HG03342 (cell line): ENCODE data around the gene ATP8B3.
"Not testable (repeated sequence)": the region's sequence is repeated elsewhere in the genome, so short reads cannot be mapped to it uniquely, and the experiment has no call there.

Experiments used
- ATAC-seq: cut with Tn5 transposase; IDR thresholded peaks from one replicate; pipeline ENCODE4 v1.9.1; 2021; ENCODE audit warnings: mild to moderate bottlenecking, moderate library complexity; ENCODE audit not compliant: unreplicated experiment

ATP8B3 gene

DNA sequence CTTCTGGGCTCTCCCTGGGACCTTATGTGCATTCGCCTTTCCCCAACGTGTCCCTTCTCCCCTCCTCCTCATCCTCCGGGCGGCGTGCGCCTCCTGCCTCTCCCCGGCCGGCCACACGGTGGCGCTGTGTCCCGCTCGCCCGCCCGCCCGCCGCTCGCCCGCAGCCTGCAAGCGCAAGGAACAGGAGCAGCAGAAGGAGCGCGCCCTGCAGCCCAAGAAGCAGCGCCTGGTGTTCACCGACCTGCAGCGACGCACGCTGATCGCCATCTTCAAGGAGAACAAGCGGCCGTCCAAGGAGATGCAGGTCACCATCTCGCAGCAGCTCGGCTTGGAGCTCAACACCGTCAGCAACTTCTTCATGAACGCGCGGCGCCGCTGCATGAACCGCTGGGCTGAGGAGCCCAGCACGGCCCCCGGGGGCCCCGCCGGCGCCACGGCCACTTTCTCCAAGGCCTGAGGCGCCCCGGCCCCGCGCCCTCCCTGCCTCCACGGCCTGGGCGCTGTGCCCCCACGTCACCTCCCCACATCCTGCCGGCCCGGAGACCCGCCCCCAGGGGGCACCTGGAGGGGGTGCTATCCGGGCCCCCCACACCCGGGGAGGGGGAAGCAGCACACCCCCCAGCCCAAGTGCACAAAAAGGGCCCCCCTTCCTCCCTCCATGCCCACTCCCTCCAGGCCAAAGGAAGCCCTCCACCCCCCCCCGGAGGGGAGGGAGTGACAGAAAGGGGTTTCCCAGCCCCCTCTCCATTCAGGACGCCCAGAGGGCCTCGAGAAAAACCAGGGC is 36.9 kb downstream of the ATP8B3 start:
- ATAC-seq: no peak

DNA sequence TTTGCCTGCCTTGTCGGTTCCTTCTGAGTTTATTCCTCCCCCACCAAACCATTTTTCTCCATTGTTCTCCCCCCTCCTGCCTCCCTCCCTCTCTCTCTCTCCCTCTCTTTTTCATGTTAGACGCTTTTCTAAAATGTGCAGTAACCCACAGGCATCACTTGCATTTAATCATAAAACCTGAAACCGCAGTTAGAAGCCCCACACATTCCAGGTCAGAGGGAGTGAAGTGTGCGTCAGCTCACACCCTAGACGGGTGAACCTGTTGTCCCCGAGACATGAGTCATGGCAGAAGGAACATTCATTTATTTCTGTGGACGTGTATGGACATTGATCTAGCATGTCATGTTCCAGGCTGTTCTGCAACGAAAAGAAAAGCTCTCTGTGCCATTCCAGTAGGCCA is 38.9 kb downstream of the ATP8B3 start:
- no peak for ATAC-seq

DNA sequence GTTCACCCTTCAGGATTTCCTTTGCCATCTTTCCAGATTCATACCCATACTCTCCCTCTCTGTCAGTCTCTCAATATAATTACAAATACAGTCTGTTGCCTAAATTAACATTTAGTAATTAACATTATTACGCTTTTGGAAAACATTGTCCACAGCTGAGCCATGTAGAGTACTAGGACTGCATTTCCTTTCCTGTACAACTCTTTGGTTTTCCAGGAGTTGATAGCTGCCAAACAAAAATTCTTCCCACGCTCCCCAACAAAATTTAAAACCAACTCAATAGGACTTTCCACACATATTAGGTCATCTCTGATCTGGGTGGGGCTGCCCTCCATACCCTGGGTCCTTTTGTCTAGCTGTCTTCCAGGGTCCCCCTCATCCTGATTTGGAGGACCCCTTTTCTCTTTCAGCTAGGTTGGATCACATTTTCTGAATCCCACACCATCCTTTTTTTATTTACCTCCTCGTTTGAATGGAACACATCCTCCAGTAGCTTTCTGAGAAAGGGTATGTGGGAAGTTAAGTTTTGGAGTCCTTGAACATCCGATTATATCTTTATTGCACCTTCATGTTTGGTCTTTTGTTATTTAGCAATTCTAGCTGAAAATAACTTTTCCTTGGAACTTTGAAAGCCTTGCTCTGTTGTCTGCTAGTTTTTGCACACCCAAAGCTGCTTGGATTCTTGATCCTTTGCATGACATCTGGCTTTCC is 41.1 kb downstream of the ATP8B3 start:
- ATAC-seq: no peak

DNA sequence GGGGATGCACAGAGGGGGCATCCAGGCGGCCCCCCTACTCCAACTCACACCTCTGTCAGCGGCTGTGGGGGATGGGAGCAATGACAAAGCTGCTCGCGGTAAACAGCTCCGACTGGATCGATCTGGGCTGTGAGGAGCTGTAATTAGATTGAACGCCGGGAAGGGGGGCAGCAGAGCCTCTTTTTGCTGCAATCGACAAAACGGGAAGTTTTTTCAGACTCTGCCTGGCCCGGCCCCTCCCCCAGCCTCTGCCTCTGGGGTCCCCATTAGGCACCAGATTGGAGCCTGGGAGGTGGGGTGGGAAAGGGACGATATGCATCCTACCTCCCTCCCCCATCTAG is 42.5 kb downstream of the ATP8B3 start:
- ATAC-seq: no peak

DNA sequence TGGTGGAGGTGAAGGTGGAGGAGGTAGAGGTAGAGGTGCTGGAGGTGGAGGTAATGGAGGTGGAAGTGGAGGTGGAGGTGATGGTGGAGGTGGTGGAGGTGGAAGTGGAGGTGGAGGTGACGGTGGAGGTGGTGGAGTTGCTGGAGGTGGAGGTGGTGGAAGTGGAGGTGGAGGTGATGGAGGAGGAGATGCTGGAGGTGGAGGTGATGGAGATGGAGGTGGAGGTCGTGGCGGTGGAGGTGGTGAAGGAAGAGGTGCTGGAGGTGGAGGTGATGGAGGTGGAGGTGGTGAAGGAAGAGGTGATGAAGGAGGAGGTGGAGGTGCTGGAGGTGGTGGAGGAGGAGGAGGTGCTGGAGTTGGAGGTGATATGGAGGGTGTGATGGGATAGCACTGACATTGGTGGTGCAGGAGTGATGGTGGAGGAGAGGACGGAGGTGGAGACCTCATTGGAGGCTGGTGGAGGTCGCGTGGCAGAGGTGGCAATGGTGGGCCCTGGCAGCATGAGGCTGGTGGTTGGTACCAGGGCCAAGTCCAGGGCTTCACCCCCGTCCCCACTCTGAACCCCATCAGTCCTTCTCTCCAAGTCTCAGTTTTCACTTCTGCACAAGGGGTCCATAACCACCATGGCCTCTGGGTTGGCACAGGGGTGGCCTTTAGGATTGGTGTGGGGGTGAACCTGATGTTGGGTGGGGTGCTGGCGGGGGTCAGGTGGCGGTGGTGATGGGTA is 43.0 kb downstream of the ATP8B3 start:
- no peak for ATAC-seq

DNA sequence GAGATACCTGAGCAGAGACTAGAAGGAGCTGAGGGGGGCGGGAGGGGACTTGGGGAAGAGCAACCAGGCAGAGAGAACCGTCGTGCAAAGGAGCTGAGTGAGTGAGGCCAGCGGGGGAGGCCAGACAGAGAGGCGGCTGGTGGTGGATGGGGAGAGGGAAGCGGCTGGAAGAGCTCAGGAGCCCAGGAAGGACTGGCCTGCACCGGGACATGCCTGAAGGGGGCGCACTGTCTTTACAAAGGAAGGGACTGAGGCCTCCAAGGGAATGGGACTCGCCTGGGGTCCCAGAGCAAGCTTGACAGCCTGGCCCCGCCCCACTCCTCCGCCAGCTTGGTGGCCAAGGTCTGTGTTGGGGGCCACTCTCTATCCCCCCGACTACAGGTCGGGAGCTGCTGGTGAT is 43.8 kb downstream of the ATP8B3 start:
- no peak for ATAC-seq

DNA sequence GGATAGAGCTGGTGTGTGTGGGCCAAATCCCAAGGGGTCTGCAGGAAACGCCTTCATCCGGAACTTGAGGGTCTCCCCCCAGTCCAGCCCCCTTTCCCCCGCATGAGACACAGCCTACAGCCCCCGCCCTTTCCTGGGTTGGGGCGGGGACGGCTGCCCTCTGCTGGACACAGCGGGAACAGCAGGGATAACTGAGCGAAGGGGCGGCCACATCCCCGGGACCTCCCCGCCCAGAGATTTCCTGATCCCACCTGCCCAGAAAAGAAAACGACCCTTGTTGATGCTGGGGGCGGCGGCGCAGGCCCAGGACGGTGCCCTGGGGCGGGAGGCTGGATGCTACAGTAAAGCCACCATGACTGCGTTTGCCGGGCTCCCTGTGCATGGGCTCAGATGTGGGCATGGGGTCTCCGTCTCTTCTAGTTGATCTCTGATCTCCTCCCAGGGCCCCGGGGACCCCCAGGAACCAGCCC is 44.6 kb downstream of the ATP8B3 start:
- no peak for ATAC-seq

DNA sequence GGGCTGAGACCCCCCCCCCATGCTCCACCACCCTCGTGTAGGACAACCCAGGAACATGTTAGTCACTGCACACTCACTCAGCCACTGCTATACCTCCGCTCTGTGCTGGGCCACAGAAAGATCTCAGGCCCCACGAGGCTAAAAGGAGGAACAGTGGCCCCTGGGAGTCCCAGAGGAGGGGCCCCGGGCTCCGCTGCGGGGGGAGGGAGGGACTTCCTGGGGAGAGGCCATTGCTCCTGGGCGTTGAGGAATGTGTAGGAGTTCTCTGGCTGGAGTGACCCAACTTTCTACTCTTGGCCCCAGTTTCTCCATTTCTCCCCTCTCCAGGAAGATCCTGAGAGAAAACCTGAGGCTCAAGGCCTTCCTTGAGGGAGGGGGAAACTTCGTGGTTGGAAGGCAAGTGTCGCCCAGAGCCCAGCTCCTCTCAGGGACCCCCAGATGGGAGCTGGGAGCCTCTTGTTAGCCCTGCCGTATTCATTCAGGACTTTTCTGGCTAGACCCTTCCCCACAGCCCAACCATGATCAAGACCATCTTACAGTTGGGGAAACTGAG is 45.2 kb downstream of the ATP8B3 start:
- ATAC-seq: no peak

DNA sequence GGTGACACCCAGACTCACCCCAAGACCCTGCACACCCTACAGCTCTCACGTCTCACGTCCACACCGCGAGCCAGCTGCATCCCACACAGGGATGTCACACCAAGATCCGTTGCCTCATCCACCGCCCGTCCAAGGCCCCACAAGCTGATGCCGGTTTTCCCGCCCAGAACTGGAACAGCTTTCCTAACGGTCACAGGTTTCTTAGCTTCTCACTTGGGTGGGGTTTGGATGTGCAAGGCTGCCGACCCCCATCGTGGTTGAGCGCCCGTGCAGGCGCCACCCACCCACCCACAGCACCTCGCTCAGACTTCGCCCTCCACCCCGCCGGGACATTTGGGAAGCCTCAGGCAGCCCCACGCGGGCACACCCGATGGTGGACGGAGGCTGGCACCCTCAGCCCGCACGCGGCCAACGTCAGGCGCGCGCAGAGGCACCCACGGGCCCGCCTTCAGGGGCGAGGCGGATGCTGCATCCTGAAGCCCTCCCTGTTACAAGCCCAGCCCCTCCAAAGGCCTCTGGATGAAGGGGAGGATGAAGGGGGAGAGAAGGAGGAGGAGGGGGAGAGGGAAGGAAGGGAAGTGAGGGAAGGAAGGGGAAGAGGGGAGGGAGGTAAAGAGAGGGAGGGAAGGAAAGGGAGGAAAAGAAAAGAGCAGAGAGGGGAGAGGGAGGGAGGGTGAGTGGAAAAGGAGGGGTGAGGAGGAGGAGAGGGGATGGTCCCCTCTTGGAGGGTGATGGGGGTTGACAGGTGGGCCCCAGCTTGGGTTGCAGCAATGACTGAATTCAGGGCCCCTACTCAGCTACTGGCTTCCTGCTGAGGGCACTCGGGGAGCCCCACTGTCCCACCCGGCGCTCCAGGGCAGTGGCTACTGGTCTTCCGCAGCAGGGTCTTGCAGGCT is 45.9 kb downstream of the ATP8B3 start:
- ATAC-seq: no peak

DNA sequence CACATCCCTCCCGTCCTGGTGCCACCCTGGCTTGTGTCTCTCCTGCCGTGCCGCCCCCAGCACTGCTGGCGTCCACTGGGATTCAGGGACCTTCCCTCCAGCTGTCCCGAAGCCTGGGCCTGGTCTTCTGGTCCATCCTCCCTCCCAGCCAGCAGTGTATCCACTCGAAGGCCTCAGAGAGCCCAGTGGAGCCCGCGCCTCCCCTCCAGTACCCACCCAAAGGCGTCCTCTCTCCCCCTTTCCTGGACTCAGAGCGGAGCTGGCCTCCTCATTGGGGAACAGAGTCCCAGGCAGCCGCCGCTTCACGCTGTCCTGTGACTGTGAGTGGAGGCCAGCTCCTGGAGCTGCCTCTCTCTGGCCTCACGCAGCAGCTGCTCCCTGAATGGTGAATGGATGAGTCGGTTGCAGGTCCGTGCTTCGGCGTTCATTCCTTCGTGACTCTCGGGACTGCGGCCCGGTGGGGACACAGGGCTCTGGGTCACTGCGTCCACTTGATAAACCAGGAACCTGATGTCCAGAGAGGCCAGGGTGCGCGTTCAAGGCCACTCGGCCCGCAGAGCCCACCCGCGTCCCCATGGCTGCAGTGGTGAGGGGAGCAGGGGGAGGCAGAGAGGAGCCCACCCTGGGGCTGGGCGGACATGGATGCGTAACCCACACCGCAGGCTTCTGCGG is 46.7 kb downstream of the ATP8B3 start:
- ATAC-seq: no peak

DNA sequence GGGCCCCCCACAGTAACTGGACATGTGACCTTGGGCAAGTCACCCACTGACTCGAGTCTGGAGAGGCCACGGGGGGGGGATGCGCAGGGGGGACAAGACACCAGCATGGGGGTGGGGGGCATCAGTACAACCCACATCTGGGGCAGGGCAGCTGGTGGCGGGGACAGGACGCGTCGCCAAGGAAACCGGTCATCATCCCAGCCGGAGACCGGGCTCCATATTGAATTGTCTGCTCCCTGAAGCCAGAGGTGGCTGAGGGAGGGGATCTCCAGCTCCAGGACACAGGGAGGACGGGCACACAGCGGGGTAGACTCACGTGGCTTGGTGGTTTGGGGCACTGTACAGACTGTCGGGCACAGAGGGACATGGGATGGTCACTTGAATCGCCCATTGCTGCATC is 47.3 kb downstream of the ATP8B3 start:
- no peak for ATAC-seq

DNA sequence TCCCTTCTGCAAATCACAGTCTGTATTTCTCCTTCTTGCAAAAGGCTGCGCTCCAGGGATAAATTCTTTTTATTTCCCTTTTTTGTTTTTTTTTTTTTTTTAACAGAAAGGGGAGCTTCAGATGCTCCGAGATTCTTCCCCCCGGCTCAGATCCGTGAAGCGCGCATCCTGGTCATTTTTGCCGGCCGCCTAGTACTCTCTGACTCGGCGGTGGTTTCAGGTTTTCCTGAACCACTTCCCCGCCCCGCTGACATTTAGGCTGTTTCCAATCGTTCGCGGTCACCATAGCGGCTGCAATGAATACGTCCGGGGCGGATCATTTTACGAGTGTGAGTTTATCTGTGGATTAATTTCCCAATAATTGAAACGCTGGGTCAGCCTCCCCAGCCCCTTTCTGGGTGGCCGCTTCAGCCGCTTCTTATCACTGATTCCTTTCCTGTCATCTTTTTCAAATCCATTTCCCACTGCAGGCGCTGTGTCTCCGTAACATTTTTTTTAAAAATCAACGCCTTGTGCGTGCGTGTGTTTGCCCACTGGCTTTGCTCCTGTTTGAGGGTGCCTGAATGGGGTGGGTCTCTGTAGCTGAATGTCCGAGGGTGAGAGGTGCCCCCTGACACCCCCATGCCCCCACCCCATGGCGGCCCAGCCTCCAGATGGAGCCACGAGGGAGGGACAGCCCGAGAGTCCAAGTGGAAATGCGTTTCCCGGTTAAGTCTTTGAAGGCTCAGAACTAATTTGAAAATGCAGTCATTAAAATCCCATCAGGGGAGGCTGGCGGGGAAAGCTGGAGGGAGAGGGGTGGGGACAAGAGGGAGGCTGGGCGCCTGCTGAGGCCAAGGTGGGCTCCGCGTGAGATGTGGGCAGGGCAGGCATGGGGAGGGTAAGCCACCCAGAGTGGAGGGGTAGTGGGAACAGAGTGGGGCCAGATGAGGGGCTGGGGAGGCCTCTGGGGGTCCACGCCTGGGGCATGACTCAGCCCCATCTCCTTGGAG is 48.1 kb downstream of the ATP8B3 start:
- no peak for ATAC-seq

DNA sequence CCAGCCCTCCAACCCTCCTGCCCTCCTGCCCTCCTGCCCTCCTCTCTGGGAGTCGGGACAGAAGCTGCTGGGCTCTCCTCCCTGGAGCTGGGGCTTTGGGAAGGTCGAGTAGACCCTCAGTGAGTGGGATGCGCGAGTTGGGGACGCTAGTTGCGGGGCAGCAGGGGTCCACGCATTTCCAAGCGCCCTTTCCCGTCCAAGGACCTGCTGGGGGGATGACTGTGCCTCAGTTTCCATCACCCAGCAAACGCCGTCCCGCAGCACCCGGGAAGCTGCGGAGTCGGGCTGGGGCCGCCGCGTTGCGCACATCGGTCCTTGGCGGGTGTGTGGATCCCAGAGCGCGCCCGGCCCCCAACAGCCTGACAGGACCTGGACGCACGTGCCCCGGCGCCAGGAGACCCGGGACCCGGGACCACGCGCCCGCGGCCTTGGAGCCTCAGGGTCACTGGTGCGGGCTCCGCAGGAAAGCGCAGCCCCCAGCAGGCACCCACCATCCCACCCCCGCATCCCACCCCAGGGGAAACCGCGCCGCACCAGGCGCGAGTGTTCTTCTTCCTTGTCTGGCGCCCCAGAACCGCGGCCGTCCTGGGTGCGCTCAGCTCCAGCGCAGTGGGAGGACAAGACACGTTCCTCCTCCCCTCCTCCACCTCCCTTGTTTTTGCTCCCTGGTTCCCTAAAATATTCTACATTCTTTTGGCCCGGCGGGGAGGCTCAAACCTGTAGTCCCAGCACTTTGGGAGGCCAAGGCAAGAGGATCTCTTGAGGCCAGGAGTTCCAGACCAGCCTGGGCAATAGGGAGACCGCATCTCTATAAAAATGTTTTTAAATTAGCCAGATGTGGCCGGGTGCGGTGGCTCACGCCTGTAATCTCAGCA is 49.6 kb downstream of the ATP8B3 start:
- no peak for ATAC-seq

DNA sequence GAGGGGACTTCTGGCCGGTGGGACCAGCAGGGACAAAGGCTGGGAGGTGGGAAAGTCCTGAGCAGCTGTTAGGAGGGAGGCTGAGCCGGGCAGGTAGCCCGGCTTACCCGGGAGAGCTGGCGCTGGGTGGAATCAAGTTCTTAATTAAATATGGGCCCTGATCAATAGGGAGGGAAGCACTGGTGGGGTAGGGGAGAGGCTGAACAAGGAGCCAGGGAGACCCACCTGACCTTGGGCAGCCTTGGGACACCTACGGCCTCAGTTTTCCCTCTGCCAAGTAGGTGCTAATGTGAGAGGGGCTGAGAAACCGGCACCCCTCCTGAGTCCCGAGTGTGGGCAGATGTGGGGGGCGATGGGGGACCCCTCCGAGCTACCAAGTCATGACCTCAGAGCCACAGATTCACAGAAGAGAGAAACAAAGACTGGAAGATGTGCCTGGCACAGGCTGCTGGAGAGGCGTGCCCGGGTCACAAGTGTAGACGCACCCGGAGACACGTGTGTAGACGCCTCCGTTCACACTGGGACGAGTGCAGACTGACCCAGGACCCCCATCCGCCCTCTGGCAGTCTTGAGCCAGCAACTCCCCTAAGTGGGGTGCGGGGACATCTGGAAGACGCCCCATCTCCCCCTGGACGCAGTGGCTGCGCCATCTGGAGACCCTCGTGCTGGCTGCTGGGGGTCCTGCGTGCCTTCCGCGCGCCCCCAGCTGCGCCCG is 50.4 kb downstream of the ATP8B3 start:
- ATAC-seq: no peak

DNA sequence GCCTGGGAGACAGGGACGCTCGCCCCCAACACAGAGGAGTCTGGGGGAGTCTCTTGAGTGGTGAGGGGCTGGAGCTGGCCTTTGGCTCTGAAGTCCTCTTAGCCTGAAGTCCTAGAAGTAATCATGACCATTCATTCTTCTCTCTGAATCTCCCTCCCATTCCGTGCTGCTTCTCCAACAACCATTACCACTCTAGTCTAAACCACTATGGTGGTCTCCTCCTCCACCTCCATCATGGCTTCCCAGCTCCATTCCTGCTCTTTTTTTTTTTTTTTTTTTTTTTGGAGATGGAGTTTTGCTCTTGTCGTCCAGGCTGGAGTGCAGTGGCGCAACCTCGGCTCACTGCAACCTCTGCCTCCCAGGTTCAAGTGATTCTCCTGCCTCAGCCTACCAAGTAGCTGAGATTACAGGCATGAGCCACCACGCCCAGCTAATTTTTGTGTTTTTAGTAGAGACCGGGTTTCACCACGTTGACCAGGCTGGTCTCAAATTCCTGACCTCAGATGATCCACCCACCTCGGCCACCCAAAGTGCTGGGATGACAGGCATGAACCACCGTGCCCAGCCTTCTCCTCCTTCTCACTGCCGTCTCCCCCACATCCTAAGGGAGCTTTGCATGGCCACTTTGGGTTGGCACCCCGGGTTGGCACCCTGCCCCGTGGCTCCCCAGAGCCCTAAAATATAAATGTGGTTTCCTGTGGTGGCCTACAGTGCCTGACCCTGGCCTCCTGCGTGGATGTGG is 51.1 kb downstream of the ATP8B3 start:
- not testable (repeated sequence) for ATAC-seq

DNA sequence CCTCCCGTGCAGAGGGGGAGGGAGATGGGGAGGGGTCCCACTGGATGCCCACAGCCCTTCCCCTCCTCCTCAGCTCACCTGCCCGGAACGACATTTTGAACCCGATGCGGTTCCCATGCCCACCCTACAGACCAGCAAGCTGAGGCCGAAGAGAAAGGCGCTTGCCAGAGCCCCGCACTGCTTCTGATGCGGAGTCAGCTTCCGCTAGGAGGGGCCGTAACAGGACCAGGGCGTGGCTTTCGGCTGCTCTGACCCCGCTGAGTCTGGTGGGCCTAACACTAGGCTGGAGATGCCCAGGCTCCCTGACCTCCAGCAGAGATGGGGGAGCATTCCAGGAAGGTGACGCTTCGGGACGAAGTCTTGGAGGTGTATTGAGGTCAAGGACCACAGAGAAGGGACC is 52.1 kb downstream of the ATP8B3 start:
- ATAC-seq: no peak
